Upper lobe of left lung (tissue), 4 donors: ENCODE measurements around the gene EXOC3L4.

Source experiments
- EP300 ChIP-seq, 4 donors: sonication (generic); formaldehyde crosslinking; IDR thresholded peaks; one replicate each; pipeline ENCODE4 v1.5.1; 2017; ENCODE audit warnings: antibody characterized with exemption in 4 of 4, control low read depth in 2 of 4
- POLR2AphosphoS5 ChIP-seq, 2 donors: sonication (generic); formaldehyde crosslinking; IDR thresholded peaks; one replicate each; pipeline ENCODE4 v1.5.1; 2017; ENCODE audit warnings: antibody characterized with exemption in 2 of 2
- TF ChIP-seq, protein P1 (sequence below), 6 experiments: fragments of 450-650 bp in 4 of 6; fragments of 200-600 bp in 2 of 6; sonication (generic) in 2 of 6; IDR thresholded peaks; one replicate each; pipeline ENCODE4 v1.5.1; 2016 to 2019; ENCODE audit warnings: antibody characterized with exemption in 6 of 6

GRCh38 chr14:103113774-103114173 lies 19.2 kb downstream of the EXOC3L4 start:
- TF ChIP-seq, protein P1, sequence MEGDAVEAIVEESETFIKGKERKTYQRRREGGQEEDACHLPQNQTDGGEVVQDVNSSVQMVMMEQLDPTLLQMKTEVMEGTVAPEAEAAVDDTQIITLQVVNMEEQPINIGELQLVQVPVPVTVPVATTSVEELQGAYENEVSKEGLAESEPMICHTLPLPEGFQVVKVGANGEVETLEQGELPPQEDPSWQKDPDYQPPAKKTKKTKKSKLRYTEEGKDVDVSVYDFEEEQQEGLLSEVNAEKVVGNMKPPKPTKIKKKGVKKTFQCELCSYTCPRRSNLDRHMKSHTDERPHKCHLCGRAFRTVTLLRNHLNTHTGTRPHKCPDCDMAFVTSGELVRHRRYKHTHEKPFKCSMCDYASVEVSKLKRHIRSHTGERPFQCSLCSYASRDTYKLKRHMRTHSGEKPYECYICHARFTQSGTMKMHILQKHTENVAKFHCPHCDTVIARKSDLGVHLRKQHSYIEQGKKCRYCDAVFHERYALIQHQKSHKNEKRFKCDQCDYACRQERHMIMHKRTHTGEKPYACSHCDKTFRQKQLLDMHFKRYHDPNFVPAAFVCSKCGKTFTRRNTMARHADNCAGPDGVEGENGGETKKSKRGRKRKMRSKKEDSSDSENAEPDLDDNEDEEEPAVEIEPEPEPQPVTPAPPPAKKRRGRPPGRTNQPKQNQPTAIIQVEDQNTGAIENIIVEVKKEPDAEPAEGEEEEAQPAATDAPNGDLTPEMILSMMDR (IDR thresholded peaks at IDR 0.05), result no peak
- no peak for TF ChIP-seq POLR2AphosphoS5 (IDR thresholded peaks at IDR 0.05)
- TF ChIP-seq EP300 (IDR thresholded peaks at IDR 0.05), result no peak
